ENCODE results near the gene HHAT.

GRCh38 chr1:210428696-210429095 lies 100.0 kb downstream of the HHAT start:
- TF ChIP-seq POLR2AphosphoS5 (IDR thresholded peaks at IDR 0.05), result no peak
- TF ChIP-seq REST (IDR thresholded peaks at IDR 0.05; ENCODE audit: borderline replicate concordance), result no peak
